ENCODE measurements around the gene FEM1A. TPM values are rescaled to one million over a fixed set of nuclear protein-coding genes. Genes with fewer than 3 reads are reported as not detected.

The FEM1A gene
- total RNA-seq, 1 donor from 2014 or later = 6.9 TPM

DNA sequence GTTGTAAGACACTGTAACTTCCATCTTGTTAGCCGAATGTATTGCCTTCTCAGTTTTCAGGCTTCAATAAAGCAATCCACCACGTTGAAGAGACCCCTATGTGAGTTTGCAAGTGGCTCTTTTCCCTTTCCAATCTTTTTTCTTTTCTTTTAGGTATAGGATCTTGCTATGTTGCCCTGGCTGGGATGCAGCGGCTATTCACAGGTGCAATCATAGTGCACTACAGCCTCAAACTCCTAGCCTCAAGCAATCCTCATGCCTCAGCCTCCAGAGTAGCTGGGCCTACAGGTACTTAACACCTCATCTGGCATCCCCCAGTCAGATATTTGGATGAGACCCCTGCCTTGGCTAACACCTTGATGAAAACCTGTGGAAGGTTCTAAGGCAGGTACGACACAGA lies 33.5 kb upstream of the FEM1A start:
- Mint-ChIP-seq H3K27ac (no peak overlapping the region), H3K27me3 (ENCODE audit: insufficient read depth, low read depth) (peaks cover 3% of the 10 kb centered on the region), H3K4me3 (peak overlapping the region; percentile 71), H3K36me3 (no peaks in the 10 kb centered on the region), H3K4me1 (peaks cover 36% of the 10 kb centered on the region), H3K9me3 (peaks cover 3% of the 10 kb centered on the region)
- H3K79me2 ChIP-seq (ENCODE audit: low read depth) = no peaks in the 10 kb centered on the region
- H2AFZ ChIP-seq (replicated peaks) = no peak overlapping the region
- peaks cover 9% of the 10 kb centered on the region for H3F3A ChIP-seq (ENCODE audit: low read depth)
- TF ChIP-seq, protein P1, sequence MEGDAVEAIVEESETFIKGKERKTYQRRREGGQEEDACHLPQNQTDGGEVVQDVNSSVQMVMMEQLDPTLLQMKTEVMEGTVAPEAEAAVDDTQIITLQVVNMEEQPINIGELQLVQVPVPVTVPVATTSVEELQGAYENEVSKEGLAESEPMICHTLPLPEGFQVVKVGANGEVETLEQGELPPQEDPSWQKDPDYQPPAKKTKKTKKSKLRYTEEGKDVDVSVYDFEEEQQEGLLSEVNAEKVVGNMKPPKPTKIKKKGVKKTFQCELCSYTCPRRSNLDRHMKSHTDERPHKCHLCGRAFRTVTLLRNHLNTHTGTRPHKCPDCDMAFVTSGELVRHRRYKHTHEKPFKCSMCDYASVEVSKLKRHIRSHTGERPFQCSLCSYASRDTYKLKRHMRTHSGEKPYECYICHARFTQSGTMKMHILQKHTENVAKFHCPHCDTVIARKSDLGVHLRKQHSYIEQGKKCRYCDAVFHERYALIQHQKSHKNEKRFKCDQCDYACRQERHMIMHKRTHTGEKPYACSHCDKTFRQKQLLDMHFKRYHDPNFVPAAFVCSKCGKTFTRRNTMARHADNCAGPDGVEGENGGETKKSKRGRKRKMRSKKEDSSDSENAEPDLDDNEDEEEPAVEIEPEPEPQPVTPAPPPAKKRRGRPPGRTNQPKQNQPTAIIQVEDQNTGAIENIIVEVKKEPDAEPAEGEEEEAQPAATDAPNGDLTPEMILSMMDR (IDR thresholded peaks at IDR 0.05) = no peak
- TF ChIP-seq EZH2phosphoT487 (IDR thresholded peaks at IDR 0.05) = no peak
- TF ChIP-seq EZH2 (IDR thresholded peaks at IDR 0.05) = no peak
- peaks cover 15% of the 10 kb centered on the region for H3K4me1 ChIP-seq
- no peak overlapping the region for H3K4me2 ChIP-seq
- no peak overlapping the region for H3K9ac ChIP-seq
- H4K20me1 ChIP-seq (ENCODE audit: low read depth) = no peaks in the 10 kb centered on the region
- no peaks in the 10 kb centered on the region for H3K36me3 ChIP-seq
- no peak overlapping the region for H3K27ac ChIP-seq
- H3K27me3 ChIP-seq = peaks cover 31% of the 10 kb centered on the region
- H3K4me3 ChIP-seq = no peak overlapping the region
- H3K9me3 ChIP-seq (ENCODE audit: low read depth) = no peaks in the 10 kb centered on the region
- no peak for DNase-seq (ENCODE audit: low spot score)

DNA sequence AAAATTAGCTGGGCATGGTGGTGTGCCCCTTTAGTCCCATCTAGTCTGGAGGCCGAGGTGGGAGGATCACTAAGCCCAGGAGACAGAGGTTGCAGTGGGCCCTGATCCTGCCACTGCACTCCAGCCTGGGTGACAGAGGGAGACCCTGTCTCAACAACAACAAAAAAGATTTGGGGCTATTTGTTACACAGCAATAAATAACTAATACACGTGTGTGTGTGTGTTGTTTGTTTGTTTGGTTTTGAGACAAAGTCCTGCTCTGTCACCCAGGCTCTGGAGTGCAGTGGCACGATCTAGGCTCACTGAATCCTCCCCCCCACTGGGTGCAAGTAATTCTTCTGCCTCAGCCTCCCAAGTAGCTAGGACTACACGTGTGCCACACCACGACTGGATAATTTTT lies 32.9 kb upstream of the FEM1A start:
- no peak overlapping the region for H2AFZ ChIP-seq (replicated peaks)
- H3K4me3 ChIP-seq = no peak overlapping the region
- no peaks in the 10 kb centered on the region for H3K79me2 ChIP-seq (ENCODE audit: low read depth)
- peaks cover 41% of the 10 kb centered on the region for H3K4me1 Mint-ChIP-seq
- H3K27ac ChIP-seq = no peak overlapping the region
- peaks cover 31% of the 10 kb centered on the region for H3K27me3 ChIP-seq
- H3K27ac Mint-ChIP-seq = no peak overlapping the region
- H3K9me3 Mint-ChIP-seq = peaks cover 3% of the 10 kb centered on the region
- H3K27me3 Mint-ChIP-seq (ENCODE audit: insufficient read depth, low read depth) = peaks cover 3% of the 10 kb centered on the region
- no peak overlapping the region for H3K9ac ChIP-seq
- H3K9me3 ChIP-seq (ENCODE audit: low read depth) = no peaks in the 10 kb centered on the region
- H3K4me2 ChIP-seq = no peak overlapping the region
- no peaks in the 10 kb centered on the region for H3K36me3 Mint-ChIP-seq
- no peaks in the 10 kb centered on the region for H3K36me3 ChIP-seq
- no peaks in the 10 kb centered on the region for H4K20me1 ChIP-seq (ENCODE audit: low read depth)
- no peak for DNase-seq (ENCODE audit: low spot score)
- peaks cover 15% of the 10 kb centered on the region for H3K4me1 ChIP-seq
- peaks cover 15% of the 10 kb centered on the region for H3F3A ChIP-seq (ENCODE audit: low read depth)
- peak overlapping the region; percentile 84 for H3K4me3 Mint-ChIP-seq
- TF ChIP-seq EZH2 (IDR thresholded peaks at IDR 0.05) (no peak), EZH2phosphoT487 (IDR thresholded peaks at IDR 0.05) (no peak)
- TF ChIP-seq, protein P1 (IDR thresholded peaks at IDR 0.05) = no peak

DNA sequence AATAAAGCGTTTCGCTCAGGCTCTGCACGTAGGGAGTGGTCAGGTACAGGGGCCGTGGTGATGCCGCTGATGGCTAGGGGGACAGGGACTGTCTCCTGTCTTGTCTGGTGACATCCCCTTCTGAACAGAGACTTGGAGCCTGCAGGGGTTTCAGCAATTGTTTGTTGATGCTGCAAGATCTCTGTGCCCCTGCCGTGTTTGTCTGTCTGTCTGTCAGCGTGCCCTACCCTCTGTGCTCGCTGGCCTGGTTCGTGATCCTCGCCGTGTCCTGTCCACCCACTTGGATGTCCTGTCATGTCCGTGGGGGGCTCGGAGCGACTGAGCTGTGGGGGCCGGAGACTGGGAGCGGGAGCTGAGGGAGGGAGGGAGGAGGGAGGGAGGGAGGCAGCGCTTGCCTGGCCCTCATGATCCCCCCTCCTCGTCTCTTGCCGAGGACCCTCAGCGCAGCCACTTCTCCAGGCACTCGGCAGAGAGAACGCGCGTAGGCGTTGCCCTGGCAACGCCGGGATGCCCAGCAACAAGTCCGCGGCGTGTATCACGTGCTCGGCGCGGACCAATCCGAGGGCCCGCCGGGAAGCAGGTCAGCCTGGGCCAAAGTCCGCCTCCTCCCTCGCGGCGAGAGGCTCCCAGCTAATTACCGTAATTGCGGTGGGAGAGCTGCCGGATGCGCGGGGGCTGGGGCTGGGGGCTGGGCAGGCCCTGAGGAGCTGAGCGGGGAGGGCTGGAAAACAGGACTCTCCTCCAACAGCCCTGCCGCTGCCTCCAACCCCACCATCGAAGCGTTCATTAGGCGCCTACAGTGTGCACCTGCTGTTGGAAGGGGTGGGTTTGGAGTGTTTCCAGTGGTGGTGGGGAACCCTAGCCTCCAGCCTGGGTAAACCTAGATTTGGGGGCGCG lies 31.9 kb upstream of the FEM1A start:
- H3K4me3 Mint-ChIP-seq = peak overlapping the region; percentile 84
- H3K4me3 ChIP-seq = peak overlapping the region; percentile 54
- DNase-seq (ENCODE audit: low spot score) = peak; percentile 98
- no peaks in the 10 kb centered on the region for H3K36me3 ChIP-seq
- H3K27me3 ChIP-seq = peaks cover 31% of the 10 kb centered on the region
- H2AFZ ChIP-seq (replicated peaks) = peak overlapping the region; percentile 38
- H3K9ac ChIP-seq = no peak overlapping the region
- no peak overlapping the region for H3K27ac ChIP-seq
- peaks cover 15% of the 10 kb centered on the region for H3K4me1 ChIP-seq
- no peaks in the 10 kb centered on the region for H3K79me2 ChIP-seq (ENCODE audit: low read depth)
- H3K9me3 Mint-ChIP-seq = peaks cover 3% of the 10 kb centered on the region
- no peaks in the 10 kb centered on the region for H3K9me3 ChIP-seq (ENCODE audit: low read depth)
- H3K27ac Mint-ChIP-seq = peak overlapping the region; percentile 42
- no peaks in the 10 kb centered on the region for H4K20me1 ChIP-seq (ENCODE audit: low read depth)
- peaks cover 5% of the 10 kb centered on the region for H3K27me3 Mint-ChIP-seq (ENCODE audit: insufficient read depth, low read depth)
- no peaks in the 10 kb centered on the region for H3K36me3 Mint-ChIP-seq
- H3K4me2 ChIP-seq = peak overlapping the region; percentile 93
- TF ChIP-seq EZH2 (IDR thresholded peaks at IDR 0.05) = no peak
- no peak for TF ChIP-seq EZH2phosphoT487 (IDR thresholded peaks at IDR 0.05)
- TF ChIP-seq, protein P1 (IDR thresholded peaks at IDR 0.05) = no peak
- H3K4me1 Mint-ChIP-seq = peaks cover 45% of the 10 kb centered on the region
- H3F3A ChIP-seq (ENCODE audit: low read depth) = peaks cover 18% of the 10 kb centered on the region

All from neural progenitor cell (in vitro differentiated cells).